ENCODE data around the gene CAMKK1.
"Not testable (repeated sequence)": the region's sequence is repeated elsewhere in the genome, so short reads cannot be mapped to it uniquely, and the experiment has no call there.

The CAMKK1 gene

GRCh38 chr17:3845291-3845620 is 47.6 kb downstream of the CAMKK1 start:
- peaks cover 7% of the 10 kb centered on the region for H3K4me1 ChIP-seq (ENCODE audit: low read depth, poor library complexity, severe bottlenecking)
- no peak overlapping the region for H3K27ac ChIP-seq
- no peaks in the 10 kb centered on the region for H4K20me1 ChIP-seq (ENCODE audit: insufficient read depth)
- peak overlapping the region; percentile 78; the same call in 1 of the 2 replicates for H3K9ac ChIP-seq
- H3K36me3 ChIP-seq (ENCODE audit: insufficient read depth), result no peaks in the 10 kb centered on the region; the same call in 1 of the 2 replicates
- H3K27me3 ChIP-seq (ENCODE audit: insufficient read depth, low read depth), result no peaks in the 10 kb centered on the region
- H3K79me2 ChIP-seq (ENCODE audit: insufficient read depth, low read depth), result peaks cover 20% of the 10 kb centered on the region
- peak overlapping the region; percentile 69; the same call in 1 of the 2 replicates for H3K4me2 ChIP-seq
- H2AFZ ChIP-seq (ENCODE audit: low read depth), result peak overlapping the region; percentile 73; the same call in 1 of the 2 replicates
- TF ChIP-seq, protein P1, sequence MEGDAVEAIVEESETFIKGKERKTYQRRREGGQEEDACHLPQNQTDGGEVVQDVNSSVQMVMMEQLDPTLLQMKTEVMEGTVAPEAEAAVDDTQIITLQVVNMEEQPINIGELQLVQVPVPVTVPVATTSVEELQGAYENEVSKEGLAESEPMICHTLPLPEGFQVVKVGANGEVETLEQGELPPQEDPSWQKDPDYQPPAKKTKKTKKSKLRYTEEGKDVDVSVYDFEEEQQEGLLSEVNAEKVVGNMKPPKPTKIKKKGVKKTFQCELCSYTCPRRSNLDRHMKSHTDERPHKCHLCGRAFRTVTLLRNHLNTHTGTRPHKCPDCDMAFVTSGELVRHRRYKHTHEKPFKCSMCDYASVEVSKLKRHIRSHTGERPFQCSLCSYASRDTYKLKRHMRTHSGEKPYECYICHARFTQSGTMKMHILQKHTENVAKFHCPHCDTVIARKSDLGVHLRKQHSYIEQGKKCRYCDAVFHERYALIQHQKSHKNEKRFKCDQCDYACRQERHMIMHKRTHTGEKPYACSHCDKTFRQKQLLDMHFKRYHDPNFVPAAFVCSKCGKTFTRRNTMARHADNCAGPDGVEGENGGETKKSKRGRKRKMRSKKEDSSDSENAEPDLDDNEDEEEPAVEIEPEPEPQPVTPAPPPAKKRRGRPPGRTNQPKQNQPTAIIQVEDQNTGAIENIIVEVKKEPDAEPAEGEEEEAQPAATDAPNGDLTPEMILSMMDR (conservative IDR thresholded peaks at IDR 0.05; ENCODE audit: low read depth, low read length), result no peak
- no peak overlapping the region for H3K4me3 ChIP-seq (IDR thresholded peaks at IDR 0.05; ENCODE audit: insufficient read depth, low read depth, low read length)

- not testable (repeated sequence) for H3K36me3 ChIP-seq (ENCODE audit: insufficient read depth); H2AFZ ChIP-seq (ENCODE audit: low read depth); H4K20me1 ChIP-seq (ENCODE audit: insufficient read depth); H3K9ac ChIP-seq; H3K4me3 ChIP-seq (IDR thresholded peaks at IDR 0.05; ENCODE audit: insufficient read depth, low read depth, low read length); H3K4me1 ChIP-seq (ENCODE audit: low read depth, poor library complexity, severe bottlenecking); H3K27me3 ChIP-seq (ENCODE audit: insufficient read depth, low read depth); H3K27ac ChIP-seq
- peak overlapping the region; percentile 69; the same call in 1 of the 2 replicates for H3K4me2 ChIP-seq
- H3K79me2 ChIP-seq (ENCODE audit: insufficient read depth, low read depth), result peaks cover 20% of the 10 kb centered on the region
Measured at GRCh38 chr17:3844556-3844955, 48.3 kb downstream of the CAMKK1 start.

- H3K9ac ChIP-seq, result no peak overlapping the region
- H3K79me2 ChIP-seq (ENCODE audit: insufficient read depth, low read depth), result peaks cover 20% of the 10 kb centered on the region
- no peak overlapping the region for H3K4me3 ChIP-seq (IDR thresholded peaks at IDR 0.05; ENCODE audit: insufficient read depth, low read depth, low read length)
- no peaks in the 10 kb centered on the region; the same call in 1 of the 2 replicates for H3K36me3 ChIP-seq (ENCODE audit: insufficient read depth)
- no peak overlapping the region for H3K4me2 ChIP-seq
- TF ChIP-seq, protein P1 (conservative IDR thresholded peaks at IDR 0.05; ENCODE audit: low read depth, low read length), result peak; percentile 66
- no peaks in the 10 kb centered on the region for H3K27me3 ChIP-seq (ENCODE audit: insufficient read depth, low read depth)
- no peak overlapping the region for H3K27ac ChIP-seq
- no peak overlapping the region for H2AFZ ChIP-seq (ENCODE audit: low read depth)
- peaks cover 7% of the 10 kb centered on the region for H3K4me1 ChIP-seq (ENCODE audit: low read depth, poor library complexity, severe bottlenecking)
- no peaks in the 10 kb centered on the region for H4K20me1 ChIP-seq (ENCODE audit: insufficient read depth)
Measured at GRCh38 chr17:3843935-3844516, 48.8 kb downstream of the CAMKK1 start.

GRCh38 chr17:3838206-3838605 is 54.6 kb downstream of the CAMKK1 start:
- H2AFZ ChIP-seq (ENCODE audit: low read depth), result no peak overlapping the region
- H3K4me1 ChIP-seq (ENCODE audit: low read depth, poor library complexity, severe bottlenecking), result no peaks in the 10 kb centered on the region
- no peaks in the 10 kb centered on the region for H3K79me2 ChIP-seq (ENCODE audit: insufficient read depth, low read depth)
- H3K27me3 ChIP-seq (ENCODE audit: insufficient read depth, low read depth), result no peaks in the 10 kb centered on the region
- H3K4me2 ChIP-seq, result no peak overlapping the region
- no peaks in the 10 kb centered on the region; the same call in 1 of the 2 replicates for H3K36me3 ChIP-seq (ENCODE audit: insufficient read depth)
- H3K9ac ChIP-seq, result no peak overlapping the region
- no peak overlapping the region for H3K27ac ChIP-seq
- no peaks in the 10 kb centered on the region for H4K20me1 ChIP-seq (ENCODE audit: insufficient read depth)
- TF ChIP-seq, protein P1 (conservative IDR thresholded peaks at IDR 0.05; ENCODE audit: low read depth, low read length), result no peak
- H3K4me3 ChIP-seq (IDR thresholded peaks at IDR 0.05; ENCODE audit: insufficient read depth, low read depth, low read length), result no peak overlapping the region

DNA sequence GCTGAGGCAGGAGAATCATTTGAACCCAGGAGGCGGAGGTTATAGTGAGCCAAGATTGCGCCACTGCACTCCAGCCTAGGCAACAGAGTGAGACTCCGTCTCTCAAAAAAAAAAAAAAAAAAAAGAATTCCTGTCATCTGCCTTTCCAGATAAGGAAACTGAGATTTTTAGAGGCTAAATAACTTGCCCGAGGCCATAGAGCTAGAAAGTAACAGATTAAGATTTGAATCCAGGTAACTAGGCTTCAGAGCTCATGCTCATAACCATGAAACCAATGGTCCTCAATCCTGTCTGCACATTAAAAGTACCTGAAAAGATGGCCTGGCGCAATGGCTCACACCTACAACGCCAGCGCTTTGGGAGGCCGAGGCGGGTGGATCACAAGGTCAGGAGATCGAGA is 56.3 kb downstream of the CAMKK1 start:
- no peaks in the 10 kb centered on the region; the same call in 1 of the 2 replicates for H3K36me3 ChIP-seq (ENCODE audit: insufficient read depth)
- H3K4me1 ChIP-seq (ENCODE audit: low read depth, poor library complexity, severe bottlenecking), result no peaks in the 10 kb centered on the region
- H3K9ac ChIP-seq, result no peak overlapping the region
- H3K27ac ChIP-seq, result no peak overlapping the region
- TF ChIP-seq, protein P1 (conservative IDR thresholded peaks at IDR 0.05; ENCODE audit: low read depth, low read length), result no peak
- H3K79me2 ChIP-seq (ENCODE audit: insufficient read depth, low read depth), result no peaks in the 10 kb centered on the region
- no peak overlapping the region for H3K4me2 ChIP-seq
- H2AFZ ChIP-seq (ENCODE audit: low read depth), result no peak overlapping the region
- H3K4me3 ChIP-seq (IDR thresholded peaks at IDR 0.05; ENCODE audit: insufficient read depth, low read depth, low read length), result no peak overlapping the region
- no peaks in the 10 kb centered on the region for H3K27me3 ChIP-seq (ENCODE audit: insufficient read depth, low read depth)
- H4K20me1 ChIP-seq (ENCODE audit: insufficient read depth), result no peaks in the 10 kb centered on the region

All from KMS-11 (cell line).